H1 (cell line): Measurements from ENCODE around the gene SCP2.

ENCODE experiments used
- CTCF ChIP-seq, 3 experiments: IDR thresholded peaks; 1 replicate in 2 of 3; 2 replicates in 1 of 3; pipeline versions ENCODE4 v1.5.1 to v1.6.1; 2011; ENCODE audit warnings: low read length in 3 of 3, mild to moderate bottlenecking in 3 of 3, inconsistent platforms in 2 of 3, low read depth in 1 of 3, moderate library complexity in 1 of 3; ENCODE audit not compliant: insufficient read depth in 1 of 3; ENCODE audit errors: control extremely low read depth in 1 of 3
- EGR1 ChIP-seq: IDR thresholded peaks from 2 replicates; pipeline ENCODE4 v1.6.1; 2011; ENCODE audit warnings: low read depth, low read length, borderline replicate concordance
- EP300 ChIP-seq, 2 experiments: IDR thresholded peaks; 1 replicate in 1 of 2; 2 replicates in 1 of 2; pipeline ENCODE4 v1.6.1; 2011 to 2012; ENCODE audit warnings: low read depth in 2 of 2, low read length in 2 of 2, mild to moderate bottlenecking in 2 of 2, borderline replicate concordance in 1 of 2, inconsistent platforms in 1 of 2, moderate library complexity in 1 of 2
- EZH2 ChIP-seq: fragments of 200-600 bp; sonication (generic); IDR thresholded peaks from 2 replicates; pipeline ENCODE4 v1.7.1; 2012; ENCODE audit warnings: low read depth, mild to moderate bottlenecking, moderate library complexity, low read length, inconsistent platforms; ENCODE audit not compliant: severe bottlenecking
- GABPA ChIP-seq: IDR thresholded peaks from 2 replicates; pipeline ENCODE4 v1.6.1; 2011; ENCODE audit warnings: mild to moderate bottlenecking, low read length, moderate library complexity, borderline replicate concordance; ENCODE audit not compliant: insufficient read depth
- JUND ChIP-seq: IDR thresholded peaks from 2 replicates; pipeline ENCODE4 v1.6.1; 2011; ENCODE audit warnings: mild to moderate bottlenecking, improper control_type of control experiment, low read length
- MAFK ChIP-seq: IDR thresholded peaks from 2 replicates; pipeline ENCODE4 v1.6.1; 2012; ENCODE audit warnings: low read depth, mild to moderate bottlenecking, improper control_type of control experiment, low read length
- POLR2A ChIP-seq, 2 experiments: IDR thresholded peaks; 1 replicate in 1 of 2; 2 replicates in 1 of 2; pipeline ENCODE4 v1.6.1; 2011; ENCODE audit warnings: low read depth in 2 of 2, low read length in 2 of 2, mild to moderate bottlenecking in 2 of 2; ENCODE audit errors: control extremely low read depth in 1 of 2
- POLR2AphosphoS5 ChIP-seq: IDR thresholded peaks from 2 replicates; pipeline ENCODE4 v1.6.1; 2011; ENCODE audit warnings: low read depth, low read length
- RFX5 ChIP-seq: IDR thresholded peaks from 2 replicates; pipeline ENCODE4 v1.6.1; 2011; ENCODE audit warnings: low read depth, low read length, improper control_type of control experiment, borderline replicate concordance
- SP1 ChIP-seq: IDR thresholded peaks from 2 replicates; pipeline ENCODE4 v1.6.1; 2011; ENCODE audit warnings: low read depth, low read length
- SUZ12 ChIP-seq: fragments of 200-600 bp; sonication (generic); IDR thresholded peaks from 2 replicates; pipeline ENCODE4 v1.6.1; 2012; ENCODE audit warnings: mild to moderate bottlenecking, inconsistent platforms, low read length, moderate library complexity, mixed read lengths
- TAF1 ChIP-seq: IDR thresholded peaks from 2 replicates; pipeline ENCODE4 v1.6.1; 2011; ENCODE audit warnings: mild to moderate bottlenecking, low read depth, low read length
- TCF12 ChIP-seq: IDR thresholded peaks from 2 replicates; pipeline ENCODE4 v1.6.1; 2011; ENCODE audit warnings: low read depth, mild to moderate bottlenecking, low read length

GRCh38 chr1:52914463-52914862, 12.6 kb upstream of the SCP2 start:
- TF ChIP-seq EGR1 (no peak), TAF1 (no peak), GABPA (no peak), CTCF (IDR thresholded peaks at IDR 0.05; ENCODE audit: control extremely low read depth in 1 of 3, insufficient read depth in 1 of 3, low read depth in 1 of 3, low read length in 3 of 3) (no peak), MAFK (no peak), RFX5 (no peak), JUND (no peak), POLR2A (IDR thresholded peaks at IDR 0.05; ENCODE audit: control extremely low read depth in 1 of 2, low read depth in 2 of 2, low read length in 2 of 2) (no peak), SUZ12 (no peak), POLR2AphosphoS5 (no peak), EP300 (IDR thresholded peaks at IDR 0.05; ENCODE audit: borderline replicate concordance in 1 of 2, low read depth in 2 of 2, low read length in 2 of 2) (no peak), EZH2 (no peak), SP1 (no peak), TCF12 (no peak)
